Spinal cord (tissue), 10 donors: ENCODE results near the gene FBLN1. TPM values are rescaled to one million over a fixed set of nuclear protein-coding genes. Genes with fewer than 3 reads are reported as not detected.

Source experiments
- DNase-seq, 6 donors: peaks; one replicate each; pipeline versions ENCODE4 v3.0.0 to v3.0.0-alpha.2; 2013 to 2015; ENCODE audit warnings: low spot score in 6 of 6, low read depth in 4 of 6
- H3K27ac ChIP-seq: one replicate; pipeline ENCODE4 v1.5.1; 2013; ENCODE audit warnings: low read depth, low read length, control low read depth
- H3K27me3 ChIP-seq: one replicate; pipeline ENCODE4 v1.6.1; 2013; ENCODE audit warnings: low read length; ENCODE audit not compliant: control insufficient read depth, insufficient read depth
- H3K36me3 ChIP-seq: one replicate; pipeline ENCODE4 v1.6.1; 2013; ENCODE audit warnings: low read length; ENCODE audit not compliant: control insufficient read depth, insufficient read depth
- H3K4me1 ChIP-seq: one replicate; pipeline ENCODE4 v1.6.1; 2013; ENCODE audit warnings: low read length; ENCODE audit not compliant: control insufficient read depth, insufficient read depth
- H3K4me3 ChIP-seq: one replicate; pipeline ENCODE4 v1.5.1; 2013; ENCODE audit warnings: low read depth, low read length, control low read depth
- H3K9me3 ChIP-seq: one replicate; pipeline ENCODE4 v1.6.1; 2013; ENCODE audit warnings: low read length; ENCODE audit not compliant: control insufficient read depth, insufficient read depth
- WGBS: methylation state at CpG from one replicate; pipeline ENCODE4 v1.1.5; 2013; ENCODE audit warnings: missing lambda C conversion rate; ENCODE audit not compliant: insufficient coverage; 5-methylcytosine and 5-hydroxymethylcytosine counted together
- long read RNA-seq, 4 donors: transcript quantifications; one replicate each; lab custom pipeline, GENCODE V29; 2026
- polyA plus RNA-seq, 2 donors: library from polyadenylated mRNA; unstranded; fragments of 120-200 nt; gene quantifications; one replicate each; pipeline ENCODE4 v1.2.1, GENCODE V29; 2013; ENCODE audit not compliant: insufficient read length in 2 of 2
- total RNA-seq, 2 donors: library from RNA; depleted of rRNA in 1 of 2; stranded (reverse); fragments of 120-200 nt in 1 of 2; fragments of >200 nt in 1 of 2; gene quantifications; one replicate each; pipeline versions ENCODE4 v1.2.3 to v1.2.4, GENCODE V29; 2013 to 2014
- donor health status: healthy.

FBLN1 gene, protein sequence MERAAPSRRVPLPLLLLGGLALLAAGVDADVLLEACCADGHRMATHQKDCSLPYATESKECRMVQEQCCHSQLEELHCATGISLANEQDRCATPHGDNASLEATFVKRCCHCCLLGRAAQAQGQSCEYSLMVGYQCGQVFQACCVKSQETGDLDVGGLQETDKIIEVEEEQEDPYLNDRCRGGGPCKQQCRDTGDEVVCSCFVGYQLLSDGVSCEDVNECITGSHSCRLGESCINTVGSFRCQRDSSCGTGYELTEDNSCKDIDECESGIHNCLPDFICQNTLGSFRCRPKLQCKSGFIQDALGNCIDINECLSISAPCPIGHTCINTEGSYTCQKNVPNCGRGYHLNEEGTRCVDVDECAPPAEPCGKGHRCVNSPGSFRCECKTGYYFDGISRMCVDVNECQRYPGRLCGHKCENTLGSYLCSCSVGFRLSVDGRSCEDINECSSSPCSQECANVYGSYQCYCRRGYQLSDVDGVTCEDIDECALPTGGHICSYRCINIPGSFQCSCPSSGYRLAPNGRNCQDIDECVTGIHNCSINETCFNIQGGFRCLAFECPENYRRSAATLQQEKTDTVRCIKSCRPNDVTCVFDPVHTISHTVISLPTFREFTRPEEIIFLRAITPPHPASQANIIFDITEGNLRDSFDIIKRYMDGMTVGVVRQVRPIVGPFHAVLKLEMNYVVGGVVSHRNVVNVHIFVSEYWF
- total RNA-seq = 100 to 1,000 TPM; 138 to 260 TPM
- 100 to 1,000 TPM in 1 of 2 donors, 10 to 100 TPM in 1; 69.4 to 125 TPM for polyA plus RNA-seq
- long read RNA-seq, donor 1, transcript FBLN1-201 (15 exons, 2,251 nt) = major isoform, 23 of 102 reads
- long read RNA-seq, donor 1, transcript FBLN1-202 (17 exons, 2,896 nt) = minor isoform, 5 of 102 reads
- long read RNA-seq, donor 1, partial matches to known transcripts = 74 of 102 reads
- long read RNA-seq, donor 1, other reads (novel, unspliced or antisense) = 0 of 102 reads
- long read RNA-seq, donor 2, transcript FBLN1-201 (15 exons, 2,251 nt) = major isoform, 8 of 12 reads
- long read RNA-seq, donor 2, partial matches to known transcripts = 0 of 12 reads
- long read RNA-seq, donor 2, other reads (novel, unspliced or antisense) = 0 of 12 reads
- long read RNA-seq, donor 3, transcript FBLN1-201 (15 exons, 2,251 nt) = major isoform, 19 of 26 reads
- long read RNA-seq, donor 3, transcript FBLN1-202 (17 exons, 2,896 nt) = minor isoform, 7 of 26 reads
- long read RNA-seq, donor 3, partial matches to known transcripts = 0 of 26 reads
- long read RNA-seq, donor 3, other reads (novel, unspliced or antisense) = 0 of 26 reads
- long read RNA-seq, donor 4, transcript FBLN1-202 (17 exons, 2,896 nt) = minor isoform, 33 of 275 reads
- long read RNA-seq, donor 4, transcript FBLN1-201 (15 exons, 2,251 nt) = major isoform, 41 of 275 reads
- long read RNA-seq, donor 4, partial matches to known transcripts = 201 of 275 reads
- long read RNA-seq, donor 4, other reads (novel, unspliced or antisense) = 0 of 275 reads

DNA sequence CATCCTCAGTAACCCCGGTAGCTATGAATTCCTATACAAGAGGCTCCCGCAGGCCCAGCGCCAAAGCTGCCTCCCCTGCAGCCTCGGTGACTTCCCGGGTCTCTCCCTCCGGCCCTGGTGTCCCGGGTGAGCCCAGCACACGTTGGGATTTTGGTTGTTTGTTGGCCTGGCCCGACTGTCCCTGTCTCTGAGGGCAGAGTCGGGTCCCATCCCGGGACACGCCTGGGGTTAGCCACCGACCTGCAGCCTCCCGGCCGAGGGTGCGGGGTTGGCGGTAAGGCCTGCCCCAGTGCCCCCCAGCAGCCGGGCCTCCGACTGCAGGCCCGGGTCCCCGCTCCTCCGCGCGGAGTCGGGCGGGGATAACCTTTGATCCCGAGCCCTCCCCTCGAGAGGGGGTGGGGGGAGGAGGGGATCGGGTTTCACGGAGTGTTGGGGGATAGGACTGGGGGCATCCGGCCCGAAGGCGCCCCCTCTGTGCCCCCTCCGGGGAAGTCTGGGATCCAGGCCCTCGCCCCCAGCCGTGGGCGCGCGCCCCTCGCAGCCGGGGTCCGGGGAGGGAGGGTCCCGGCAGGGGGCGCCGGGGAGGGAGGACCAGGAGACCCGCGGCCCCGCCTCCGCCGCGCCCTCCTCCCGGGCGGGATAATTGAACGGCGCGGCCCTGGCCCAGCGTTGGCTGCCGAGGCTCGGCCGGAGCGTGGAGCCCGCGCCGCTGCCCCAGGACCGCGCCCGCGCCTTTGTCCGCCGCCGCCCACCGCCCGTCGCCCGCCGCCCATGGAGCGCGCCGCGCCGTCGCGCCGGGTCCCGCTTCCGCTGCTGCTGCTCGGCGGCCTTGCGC, at the start of gene FBLN1:
Gene FBLN1 (plus strand): TSS at position 669 of the 835 bp plus-strand sequence. CDS start 103 bp downstream, at position 772.
- DNase-seq = peak in 2 of 6 donors; percentile 74 to 88
- peak within 1 kb of the TSS; percentile 36 for H3K27ac ChIP-seq
- 2% methylated on average over 87 of the region's 89 CpGs for WGBS
- no peaks in the 10 kb centered on the region for H3K9me3 ChIP-seq
- H3K4me1 ChIP-seq = peaks cover 39% of the 10 kb centered on the region
- peak within 1 kb of the TSS; percentile 57 for H3K4me3 ChIP-seq
- peaks cover 3% of the 10 kb centered on the region for H3K27me3 ChIP-seq
- H3K36me3 ChIP-seq = no peaks in the 10 kb centered on the region

DNA sequence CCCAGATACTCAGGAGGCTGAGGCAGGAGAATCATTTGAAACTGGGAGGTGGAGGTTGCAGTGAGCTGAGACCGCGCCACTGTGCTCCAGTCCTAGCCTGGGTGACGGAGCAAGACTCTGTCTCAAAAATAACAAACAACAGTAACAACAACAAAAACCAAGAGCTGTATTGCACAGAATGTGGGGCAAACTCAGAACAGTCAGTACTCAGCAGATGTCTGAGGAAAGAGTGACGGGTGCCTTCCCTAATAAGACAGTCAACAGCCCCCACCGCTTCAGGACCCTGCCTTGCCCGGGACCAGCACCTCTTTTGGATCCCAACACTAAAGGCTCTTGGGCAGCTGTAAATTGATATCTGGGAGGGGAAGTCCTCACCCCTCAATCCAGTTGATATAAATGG, 48.9 kb upstream of the FBLN1 start:
- Histone ChIP-seq H3K4me1 (no peaks in the 10 kb centered on the region), H3K36me3 (no peaks in the 10 kb centered on the region), H3K27ac (no peak overlapping the region), H3K9me3 (no peaks in the 10 kb centered on the region), H3K4me3 (no peak overlapping the region), H3K27me3 (no peaks in the 10 kb centered on the region)
- WGBS = no CpG with 5 or more reads among the region's 6 CpGs
- no peak for DNase-seq

DNA sequence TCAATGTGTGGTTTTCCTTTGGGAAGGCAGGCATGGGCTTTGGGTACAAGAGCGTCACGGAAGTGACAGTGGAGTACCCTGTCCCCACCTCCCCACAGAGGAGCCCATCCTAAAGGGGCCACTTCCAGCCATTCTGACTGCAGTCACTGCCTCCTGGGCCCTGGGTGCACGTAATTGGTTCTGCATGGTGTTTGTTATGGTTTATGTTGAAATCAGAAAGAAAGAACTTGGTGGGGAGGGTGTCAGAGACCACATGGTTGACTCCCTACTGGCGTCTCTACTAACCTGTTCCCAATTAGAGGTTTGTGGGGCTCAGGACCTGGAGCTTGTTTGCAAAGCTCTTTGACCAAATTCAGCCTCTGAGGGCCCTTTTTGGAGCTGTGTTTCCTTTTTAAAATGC, 48.4 kb upstream of the FBLN1 start:
- H3K27ac ChIP-seq = no peak overlapping the region
- H3K9me3 ChIP-seq = no peaks in the 10 kb centered on the region
- H3K4me3 ChIP-seq = no peak overlapping the region
- 100% methylated on average over 1 of the region's 4 CpGs for WGBS
- no peaks in the 10 kb centered on the region for H3K36me3 ChIP-seq
- no peak for DNase-seq
- H3K27me3 ChIP-seq = no peaks in the 10 kb centered on the region
- no peaks in the 10 kb centered on the region for H3K4me1 ChIP-seq

DNA sequence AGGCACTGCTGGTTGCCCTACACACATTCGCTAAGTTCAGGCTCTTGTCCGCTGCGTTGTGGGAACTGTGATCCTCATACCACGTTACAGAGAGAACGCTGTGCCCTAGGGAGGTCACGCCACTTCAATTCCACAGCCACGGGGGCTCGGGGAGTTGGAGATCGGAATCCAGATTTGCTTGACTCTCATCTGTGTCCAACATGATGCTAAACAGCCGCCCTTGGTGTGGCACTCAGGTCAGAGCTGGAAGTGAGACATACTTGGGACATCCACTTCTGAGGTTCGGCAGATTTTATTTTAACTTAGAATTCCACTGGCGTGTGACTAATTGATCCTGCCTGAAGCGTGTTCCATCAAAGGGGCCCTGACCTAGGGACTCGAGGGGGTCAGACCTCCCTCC, 47.5 kb upstream of the FBLN1 start:
- H3K27me3 ChIP-seq = no peaks in the 10 kb centered on the region
- no peak for DNase-seq
- no peaks in the 10 kb centered on the region for H3K36me3 ChIP-seq
- peak overlapping the region; percentile 33 for H3K27ac ChIP-seq
- 63% methylated on average over 11 of the region's 14 CpGs for WGBS
- no peak overlapping the region for H3K4me3 ChIP-seq
- no peaks in the 10 kb centered on the region for H3K4me1 ChIP-seq
- no peaks in the 10 kb centered on the region for H3K9me3 ChIP-seq

DNA sequence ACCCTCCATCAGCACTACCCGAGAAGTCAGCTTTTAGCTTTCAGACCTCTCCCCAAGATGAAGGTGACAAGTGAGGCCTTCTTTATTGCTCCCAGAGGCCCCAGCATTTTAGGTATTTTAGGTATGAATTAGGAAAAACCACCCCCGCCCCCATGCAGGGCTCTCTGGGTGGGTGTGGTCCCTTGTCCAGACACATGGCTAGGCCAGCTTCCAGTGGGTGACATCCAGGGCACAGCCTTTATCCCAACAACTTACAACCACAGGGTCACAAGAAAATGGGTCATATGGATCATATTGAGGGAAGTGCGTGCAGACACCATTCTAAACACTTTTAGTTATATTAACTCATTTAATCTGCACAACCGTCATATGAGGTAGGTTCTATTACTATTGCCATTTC, 47.1 kb upstream of the FBLN1 start:
- Histone ChIP-seq H3K4me3 (no peak overlapping the region), H3K27me3 (no peaks in the 10 kb centered on the region), H3K9me3 (no peaks in the 10 kb centered on the region), H3K27ac (no peak overlapping the region), H3K4me1 (no peaks in the 10 kb centered on the region), H3K36me3 (no peaks in the 10 kb centered on the region)
- no peak for DNase-seq
- no CpG with 5 or more reads among the region's 4 CpGs for WGBS

DNA sequence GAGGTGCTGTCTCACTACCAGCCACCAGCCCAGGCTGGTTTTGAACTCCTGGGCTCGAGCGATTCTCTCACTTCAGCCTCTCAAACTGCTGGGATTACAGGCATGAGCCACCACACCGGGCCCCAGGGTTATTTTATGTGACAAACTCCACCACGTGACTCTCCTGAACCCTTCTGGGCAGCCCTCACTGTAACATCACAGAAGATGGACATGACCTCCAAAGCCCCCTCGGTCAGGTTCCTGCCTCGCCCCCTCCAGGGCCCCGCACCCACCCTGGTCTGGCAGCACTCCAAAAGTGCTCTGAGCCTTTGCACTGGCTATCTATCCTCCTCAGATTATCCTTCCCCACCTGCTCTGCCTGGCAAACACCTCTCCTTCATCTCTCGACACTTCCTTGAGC, 45.9 kb upstream of the FBLN1 start:
- 90% methylated on average over 8 of the region's 8 CpGs for WGBS
- no peaks in the 10 kb centered on the region for H3K4me1 ChIP-seq

DNA sequence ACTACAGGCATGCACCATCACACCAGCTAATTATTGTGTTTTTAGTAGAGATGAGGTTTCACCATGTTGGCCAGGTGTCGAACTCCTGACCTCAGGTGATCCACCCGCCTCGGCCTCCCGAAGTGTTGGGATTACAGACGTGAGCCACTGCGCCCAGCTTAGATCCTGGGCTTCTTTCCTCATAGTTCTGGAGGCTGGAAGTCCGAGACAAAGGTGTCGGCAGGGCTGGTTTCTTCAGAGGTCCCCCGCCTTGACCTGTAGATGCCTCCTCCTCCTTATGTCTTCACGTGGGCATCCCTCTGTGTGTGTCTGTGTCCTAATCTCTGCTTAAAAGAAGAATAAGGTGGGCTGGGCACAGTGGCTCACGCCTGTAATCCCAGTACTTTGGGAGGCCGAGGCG, 44.2 kb upstream of the FBLN1 start:
- no peak for DNase-seq
- Histone ChIP-seq H3K4me1 (no peaks in the 10 kb centered on the region), H3K36me3 (no peaks in the 10 kb centered on the region), H3K27ac (no peak overlapping the region), H3K27me3 (no peaks in the 10 kb centered on the region), H3K9me3 (no peaks in the 10 kb centered on the region), H3K4me3 (no peak overlapping the region)
- WGBS = 96% methylated on average over 8 of the region's 13 CpGs

More for the DNA sequence above, 45.9 kb upstream of the FBLN1 start:
- H3K27me3 ChIP-seq = no peaks in the 10 kb centered on the region
- no peaks in the 10 kb centered on the region for H3K9me3 ChIP-seq
- H3K36me3 ChIP-seq = no peaks in the 10 kb centered on the region
- DNase-seq = no peak
- H3K4me3 ChIP-seq = no peak overlapping the region
- H3K27ac ChIP-seq = no peak overlapping the region

DNA sequence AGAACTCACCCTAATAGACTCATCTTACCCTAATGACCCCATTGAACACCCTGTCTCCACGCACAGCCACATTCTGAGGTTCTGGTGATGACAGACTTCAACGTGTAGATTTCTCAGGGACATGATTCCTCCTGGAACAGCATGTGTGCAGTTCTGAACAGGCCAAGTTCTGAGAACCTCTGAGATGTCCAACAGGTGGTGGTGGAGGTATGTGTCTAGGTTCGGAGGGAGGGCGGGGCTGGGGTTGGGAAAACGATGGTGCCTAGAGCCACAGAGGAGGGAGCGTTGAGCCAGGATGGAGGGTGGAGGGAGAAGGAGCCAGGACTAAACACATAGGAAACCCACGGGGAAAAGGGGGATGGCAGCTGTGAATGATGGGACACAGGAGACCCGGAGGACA, 43.4 kb upstream of the FBLN1 start:
- WGBS = 91% methylated on average over 8 of the region's 8 CpGs
- no peak overlapping the region for H3K27ac ChIP-seq

More for the DNA sequence above, 43.4 kb upstream of the FBLN1 start:
- no peaks in the 10 kb centered on the region for H3K27me3 ChIP-seq
- H3K4me1 ChIP-seq = no peaks in the 10 kb centered on the region
- no peaks in the 10 kb centered on the region for H3K9me3 ChIP-seq
- no peaks in the 10 kb centered on the region for H3K36me3 ChIP-seq
- no peak for DNase-seq
- H3K4me3 ChIP-seq = no peak overlapping the region
